Sciatic nerve (tissue), 2 donors: ENCODE data around the gene CCDC148. TPM values are rescaled to one million over a fixed set of nuclear protein-coding genes. Genes with fewer than 3 reads are reported as not detected.

Experiments used
- ATAC-seq: fragments of 200-7000 bp; cut with Tn5 transposase; one replicate; pipeline ENCODE4 v1.9.1; 2020; ENCODE audit warnings: mild to moderate bottlenecking, moderate library complexity
- DNase-seq: peaks from one replicate; pipeline ENCODE4 v3.0.0-alpha.2; 2020; ENCODE audit warnings: low spot score
- intact Hi-C: fragments of 100-400 bp; cut with DNase I; formaldehyde crosslinking; loops from one replicate; pipeline ENCODE4 v1.14.2; 2022
- total RNA-seq: library from RNA; stranded (reverse); fragmentation: NEBNext Ultra II Directional; extraction: Animal tissue kit (Norgen Biotek cat#: 25700); gene quantifications from one replicate; pipeline ENCODE4 v1.2.1, GENCODE V29; 2021
- donor health status: DM: no; HTN: no; CAD: no.
- donor health status: DM: no; HTN: no; CAD: no.

CCDC148 gene
- total RNA-seq, 1 donor from 2014 or later, result 2.9 TPM

DNA sequence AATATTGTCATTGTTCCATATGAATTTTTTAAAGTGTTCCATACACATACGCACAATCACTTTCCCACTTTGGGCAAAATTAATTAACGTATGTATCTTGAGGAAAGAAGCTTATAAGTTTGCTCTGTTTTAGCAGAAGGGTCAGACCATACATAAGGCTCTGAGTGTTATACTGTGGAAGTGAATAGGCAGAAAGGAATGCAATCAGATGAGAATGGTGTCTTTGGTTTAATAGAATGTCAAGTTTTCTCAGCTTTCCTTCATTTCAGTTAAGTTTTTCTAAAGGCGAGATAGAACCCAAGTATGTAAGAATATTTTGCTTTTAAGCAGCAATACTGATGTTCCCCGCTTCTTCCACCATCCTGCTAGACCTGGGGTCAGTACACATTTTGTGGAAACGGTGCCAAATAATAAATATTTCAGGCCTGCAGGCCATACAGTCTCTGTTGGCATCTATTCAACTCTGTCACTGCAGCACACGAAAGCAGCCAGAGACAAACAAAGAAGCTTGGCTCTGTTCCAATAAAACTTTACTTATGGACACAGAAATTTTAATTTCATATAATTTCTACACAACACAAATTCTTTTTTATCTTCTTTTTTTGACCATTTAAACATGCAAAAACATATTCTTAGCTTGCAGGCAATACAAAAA is 254.3 kb downstream of the CCDC148 start:
- DNase-seq, result no peak
- no peak for ATAC-seq
- intact Hi-C loops, result no loop called here

- ATAC-seq, result no peak
- DNase-seq, result no peak
- intact Hi-C loops, result no loop called here
Measured at GRCh38 chr2:158199928-158200650, 256.5 kb downstream of the CCDC148 start.

DNA sequence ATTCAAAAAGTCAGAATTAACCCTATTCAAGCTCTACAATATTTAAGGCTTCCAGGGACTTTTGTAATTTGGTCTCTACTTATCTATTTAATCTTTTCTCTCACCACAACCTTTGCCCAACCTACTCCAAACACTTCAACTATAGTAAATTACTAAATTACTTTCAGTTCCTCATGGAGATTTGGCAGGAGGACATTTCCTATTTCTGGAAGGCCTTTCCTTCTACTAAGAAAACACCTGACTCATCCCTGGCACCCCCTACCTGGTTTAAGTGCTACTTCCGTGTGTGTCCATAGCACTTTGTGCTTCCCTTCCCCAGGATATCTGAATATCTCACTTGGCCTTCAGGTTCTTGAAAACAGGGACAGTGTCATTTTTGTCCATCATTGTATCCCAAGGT is 258.6 kb downstream of the CCDC148 start:
- ATAC-seq (no peak), DNase-seq (no peak)
- intact Hi-C loops, result no loop called here

DNA sequence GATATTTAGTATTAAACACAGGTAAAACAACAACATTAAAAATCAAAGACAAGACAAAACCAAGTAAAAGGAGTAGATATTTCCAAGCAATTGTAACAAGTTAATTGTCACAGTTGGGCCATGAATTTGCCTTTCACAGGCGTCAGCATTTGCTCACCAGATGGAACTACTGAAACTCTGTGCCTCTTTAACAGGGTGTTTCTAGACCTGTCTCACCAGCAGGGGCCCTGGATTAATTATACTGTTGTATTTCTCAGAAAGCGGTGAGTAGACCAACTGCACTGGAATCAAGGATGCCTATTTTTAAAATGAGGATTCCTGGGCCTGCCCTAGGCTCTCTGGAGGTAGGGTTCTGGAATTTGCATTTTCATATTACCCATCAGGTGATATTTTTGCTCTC is 262.3 kb downstream of the CCDC148 start:
- ATAC-seq (no peak), DNase-seq (no peak)
- intact Hi-C loops, result no loop called here

DNA sequence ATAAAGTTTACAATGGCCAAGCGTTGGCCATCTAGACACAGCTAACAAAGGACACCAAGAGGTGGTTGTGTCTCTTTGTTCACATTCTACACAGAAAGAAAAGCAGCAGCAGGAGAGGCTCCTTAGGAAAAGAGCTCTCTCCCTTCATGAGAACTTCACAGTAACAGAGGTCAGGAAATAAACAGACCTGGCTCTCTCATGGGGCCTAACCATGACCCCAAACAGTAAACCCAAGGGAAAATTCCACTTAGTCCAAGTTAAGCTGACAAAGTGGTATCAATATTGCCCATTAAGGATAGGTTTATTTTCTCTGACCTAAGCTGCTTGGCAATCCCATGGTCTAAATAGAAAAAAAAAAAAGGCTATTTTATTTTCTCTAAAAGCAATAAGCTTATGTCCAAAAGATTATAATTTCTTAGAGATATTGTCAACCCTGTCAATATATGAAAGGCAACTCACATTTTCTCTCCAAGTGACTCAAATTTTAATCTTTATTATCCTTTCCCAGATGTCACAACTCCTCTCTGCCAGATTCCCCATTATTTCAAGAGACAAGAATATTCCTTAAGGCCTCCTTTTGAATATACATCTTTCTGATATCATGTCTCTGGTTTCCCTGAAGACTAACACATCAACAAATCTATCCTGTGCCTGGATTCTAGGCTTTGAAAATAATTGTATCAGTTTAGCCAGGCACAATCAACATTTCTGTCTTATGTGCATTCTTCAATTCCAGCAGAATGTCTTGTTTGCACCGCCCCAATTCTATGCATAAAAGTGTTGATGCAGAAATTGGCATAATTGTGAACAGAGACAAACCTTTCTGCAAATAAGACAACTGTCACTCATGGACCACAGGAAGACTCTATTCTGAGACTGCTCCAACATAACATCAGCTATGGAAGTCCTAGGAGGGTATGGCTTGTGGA is 263.8 kb downstream of the CCDC148 start:
- intact Hi-C loops, result no loop called here
- ATAC-seq (no peak), DNase-seq (no peak)

DNA sequence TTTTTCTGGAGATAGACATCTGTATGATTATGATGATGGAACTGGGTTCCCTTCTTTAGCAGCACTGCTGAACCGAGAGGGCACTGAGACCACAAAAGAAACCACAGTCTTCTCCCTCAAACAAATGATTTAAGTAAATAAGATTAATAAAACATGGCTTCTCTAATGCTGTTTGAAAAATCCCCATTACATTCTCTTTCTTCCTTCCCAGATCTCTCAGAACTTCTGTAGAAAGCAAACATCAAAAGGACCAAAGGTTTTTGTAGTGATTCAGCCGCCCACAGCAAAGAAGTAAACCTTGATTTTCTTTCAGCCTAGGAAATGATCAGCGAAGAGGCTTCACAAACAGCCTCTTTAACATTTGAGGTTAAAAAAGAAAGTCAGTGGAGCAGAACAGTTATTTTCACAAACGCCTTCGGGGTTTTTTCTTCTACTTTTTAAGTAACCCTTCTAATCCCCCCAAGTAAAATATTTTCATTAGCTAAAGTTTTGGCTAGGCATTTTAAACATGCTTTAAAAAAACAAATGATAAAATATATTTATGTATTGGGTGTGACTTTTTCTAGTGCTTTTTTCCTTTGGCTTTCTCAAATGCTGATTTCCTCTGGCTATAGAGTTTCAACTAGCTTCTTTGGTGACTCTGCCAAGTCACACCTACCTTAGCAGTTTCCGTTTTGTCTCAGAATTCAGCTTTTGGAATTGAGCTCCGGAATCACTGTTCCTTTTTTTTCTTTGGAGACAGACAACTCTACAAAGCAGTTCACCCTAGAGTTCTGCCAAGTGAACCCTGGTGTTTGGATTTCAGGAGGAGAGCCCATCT is 265.3 kb downstream of the CCDC148 start:
- intact Hi-C loops, result no loop called here
- DNase-seq (no peak), ATAC-seq (no peak)

GRCh38 chr2:158189526-158189925 is 267.0 kb downstream of the CCDC148 start:
- DNase-seq (no peak), ATAC-seq (no peak)
- intact Hi-C loops, result no loop called here

DNA sequence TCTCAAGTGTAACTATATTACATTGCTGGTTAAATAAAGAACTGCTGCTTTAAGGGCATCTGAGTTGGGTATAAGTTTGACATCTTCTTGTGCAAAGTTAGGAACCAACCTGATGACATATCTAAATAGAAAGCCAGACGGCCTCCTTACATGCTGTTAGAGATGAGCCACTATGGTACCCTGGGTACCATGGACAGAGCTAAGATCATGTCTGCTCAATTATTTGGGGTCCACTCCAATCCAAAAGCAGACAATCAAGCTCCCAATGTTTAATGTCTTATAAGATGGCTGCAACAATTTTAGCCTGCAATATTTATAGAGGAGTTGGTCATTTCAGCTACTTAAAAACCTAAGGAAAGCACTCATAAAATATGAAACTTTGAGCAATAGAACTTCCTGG is 268.6 kb downstream of the CCDC148 start:
- no peak for DNase-seq
- no peak for ATAC-seq
- intact Hi-C loops, result no loop called here

DNA sequence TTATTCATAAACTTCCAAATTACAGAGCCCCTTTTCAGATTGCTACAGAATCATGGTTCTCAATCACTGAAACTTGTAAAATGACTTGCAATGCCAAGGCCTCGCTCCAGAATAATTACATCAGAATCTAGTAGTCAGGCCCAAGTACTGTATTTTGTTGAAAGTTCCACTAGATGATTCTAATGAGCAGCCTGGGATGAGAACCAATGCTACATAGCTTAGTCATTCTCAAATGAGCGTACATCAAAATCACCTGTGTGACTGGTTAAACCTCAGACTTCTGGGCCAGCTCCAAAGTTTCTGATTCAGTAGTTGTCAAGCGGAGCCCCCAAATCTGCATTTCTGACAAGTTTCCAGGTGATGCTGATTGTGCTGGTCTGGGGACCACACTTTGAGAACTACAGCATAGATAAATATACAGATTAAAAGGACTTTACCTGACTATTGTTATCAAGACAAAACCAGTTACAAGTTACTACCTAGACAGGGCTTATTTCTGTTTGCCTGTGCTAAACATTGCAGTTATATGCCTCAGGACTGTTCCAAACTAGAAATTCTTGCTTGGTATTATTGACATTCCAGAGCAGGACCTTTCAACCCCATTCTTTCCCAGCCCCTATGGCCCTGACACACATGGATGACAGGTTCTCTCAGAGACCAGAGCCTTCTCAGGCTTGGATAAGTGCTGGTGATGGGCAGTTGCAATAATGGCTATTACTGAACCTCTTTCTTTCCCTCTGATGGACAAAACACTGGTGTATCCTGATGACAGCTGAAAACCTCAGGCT is 271.8 kb downstream of the CCDC148 start:
- DNase-seq, result no peak
- intact Hi-C loops, result no loop called here
- no peak for ATAC-seq

- ATAC-seq, result no peak
- intact Hi-C loops, result no loop called here
- DNase-seq, result no peak
Measured at GRCh38 chr2:158184001-158184400, 272.6 kb downstream of the CCDC148 start.

GRCh38 chr2:158182676-158183295 is 273.8 kb downstream of the CCDC148 start:
- ATAC-seq, result no peak
- no peak for DNase-seq
- intact Hi-C loops, result no loop called here

- ATAC-seq (no peak), DNase-seq (no peak)
- intact Hi-C loops, result no loop called here
Measured at GRCh38 chr2:158181171-158181570, 275.4 kb downstream of the CCDC148 start.

GRCh38 chr2:158179660-158180059 is 276.9 kb downstream of the CCDC148 start:
- DNase-seq (no peak), ATAC-seq (peak; percentile 45)
- intact Hi-C loops, result no loop called here

DNA sequence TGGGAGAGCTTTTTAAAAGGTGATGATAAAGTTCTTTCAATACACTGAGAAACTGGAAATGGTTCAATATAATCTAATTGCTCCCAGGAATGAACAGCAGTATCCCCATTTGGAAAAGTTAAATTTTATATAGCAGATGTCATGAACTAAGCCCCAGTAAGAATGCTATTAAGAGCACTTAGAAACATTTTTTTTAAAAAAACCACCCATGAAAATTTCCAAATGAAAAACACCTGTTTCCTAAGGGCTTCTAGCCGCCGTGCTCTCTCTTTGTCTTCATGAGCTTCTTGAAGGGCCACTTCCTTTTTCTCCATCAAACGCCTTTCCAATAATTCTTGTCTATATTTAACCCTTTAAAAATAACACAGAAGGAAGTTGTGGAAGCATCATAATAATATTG is 277.9 kb downstream of the CCDC148 start:
- ATAC-seq, result no peak
- no peak for DNase-seq
- intact Hi-C loops, result no loop called here

DNA sequence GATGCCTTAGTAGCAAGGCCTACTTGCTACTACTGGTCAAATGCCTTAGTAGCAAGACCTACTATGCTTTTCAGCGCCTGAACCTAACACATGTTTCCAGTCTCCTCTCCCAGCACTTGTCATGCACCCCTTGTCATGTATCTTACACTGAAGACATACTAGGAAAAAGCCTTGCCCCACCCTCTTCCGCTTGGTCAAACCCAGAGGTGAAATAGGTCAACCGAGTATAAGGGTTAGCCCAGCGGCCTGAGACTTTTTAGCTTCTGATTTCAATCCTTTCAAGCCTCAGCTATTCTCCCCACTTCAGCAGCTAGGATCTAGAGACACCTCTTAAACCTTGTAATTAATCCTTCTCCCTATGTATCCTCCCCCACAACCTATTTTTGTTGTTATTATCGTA is 281.6 kb downstream of the CCDC148 start:
- no peak for DNase-seq
- no peak for ATAC-seq
- intact Hi-C loops, result no loop called here

GRCh38 chr2:158174495-158174894 is 282.1 kb downstream of the CCDC148 start:
- ATAC-seq, result no peak
- DNase-seq, result no peak
- intact Hi-C loops, result no loop called here

GRCh38 chr2:158172719-158173118 is 283.8 kb downstream of the CCDC148 start:
- DNase-seq (no peak), ATAC-seq (no peak)
- intact Hi-C loops, result no loop called here

DNA sequence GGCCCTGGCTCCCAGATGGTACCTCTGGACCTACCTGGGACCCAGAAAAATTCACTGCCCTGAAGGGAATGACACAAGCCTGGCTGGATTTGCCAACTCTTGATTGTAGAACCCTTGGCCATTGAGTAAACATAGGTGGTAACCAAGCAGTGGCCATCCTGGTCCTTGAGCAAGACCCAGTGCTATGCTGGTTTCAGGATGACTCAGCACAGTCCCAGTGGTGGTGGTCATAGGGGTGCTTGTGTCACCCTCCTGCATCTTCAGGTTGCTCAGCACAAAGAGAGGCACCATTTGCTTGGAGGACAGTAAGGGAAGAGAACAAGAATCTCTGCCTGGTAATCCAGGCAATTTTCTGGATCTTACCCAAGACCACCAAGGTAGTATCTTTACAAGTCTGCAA is 302.0 kb downstream of the CCDC148 start:
- intact Hi-C loops, result no loop called here
- no peak for DNase-seq
- no peak for ATAC-seq
